MCF 10A (cell line): ENCODE data around the gene L3MBTL4. TPM values are rescaled to one million over a fixed set of nuclear protein-coding genes. Genes with fewer than 3 reads are reported as not detected.

Source experiments
- BruUV-seq: library from RNA; stranded (reverse); fragments of 400-500 nt; replicated peaks from 2 replicates; lab custom pipeline; 2021; lab: Mats Ljungman, UMichigan
- CTCF ChIA-PET: fragments of 300-600 bp; sonication (Branson Sonifier 250); formaldehyde crosslinking; extraction: SDS; loops from one replicate; lab custom pipeline; 2021; ENCODE audit warnings: antibody characterized with exemption, inconsistent platforms; lab: Yijun Ruan, JAX
- POLR2A ChIA-PET: fragments of 300-600, 350-650 bp; sonication (Branson Sonifier 250); formaldehyde crosslinking; extraction: SDS; loops from one replicate; lab custom pipeline; 2020; ENCODE audit warnings: antibody characterized with exemption, inconsistent platforms; lab: Yijun Ruan, JAX
- DNase-seq: peaks from one replicate; pipeline ENCODE4 v3.0.0-alpha.2; 2018; ENCODE audit not compliant: unreplicated experiment
- H3K27ac Mint-ChIP-seq: one replicate; pipeline ENCODE4 v1.8.0; 2022; ENCODE audit warnings: mild to moderate bottlenecking, low read depth, mixed read lengths; ENCODE audit not compliant: unreplicated experiment
- H3K27me3 Mint-ChIP-seq: one replicate; pipeline ENCODE4 v1.8.0; 2022; ENCODE audit warnings: mixed read lengths; ENCODE audit not compliant: insufficient read depth, unreplicated experiment
- H3K36me3 Mint-ChIP-seq: one replicate; pipeline ENCODE4 v1.8.0; 2022; ENCODE audit warnings: mild to moderate bottlenecking, moderate library complexity, mixed read lengths; ENCODE audit not compliant: insufficient read depth, unreplicated experiment
- H3K4me1 Mint-ChIP-seq: one replicate; pipeline ENCODE4 v1.8.0; 2022; ENCODE audit warnings: mixed read lengths; ENCODE audit not compliant: insufficient read depth, unreplicated experiment
- H3K4me3 Mint-ChIP-seq: one replicate; pipeline ENCODE4 v1.8.0; 2022; ENCODE audit warnings: mild to moderate bottlenecking, moderate library complexity, mixed read lengths; ENCODE audit not compliant: unreplicated experiment
- H3K9me3 Mint-ChIP-seq: one replicate; pipeline ENCODE4 v1.8.0; 2022; ENCODE audit warnings: mixed read lengths; ENCODE audit not compliant: unreplicated experiment
- CTCF ChIP-seq: fragments of 200-600 bp; IDR thresholded peaks from one replicate; pipeline ENCODE4 v1.8.0; 2022; ENCODE audit warnings: antibody characterized with exemption, mild to moderate bottlenecking; ENCODE audit not compliant: unreplicated experiment
- intact Hi-C: fragments of 100-400 bp; cut with micrococcal nuclease; formaldehyde crosslinking; loops from 2 replicates; pipeline ENCODE4 v1.14.1; 2022
- total RNA-seq: library from RNA; stranded (reverse); gene quantifications from 2 replicates; pipeline ENCODE4 v1.2.3, GENCODE V29; 2022

L3MBTL4 gene
- total RNA-seq, 1 experiment from 2014 or later: not detected

GRCh38 chr18:6207116-6207515 lies 207.6 kb downstream of the L3MBTL4 start:
- Mint-ChIP-seq H3K4me1 (peaks cover 4% of the 10 kb centered on the region), H3K27me3 (no peaks in the 10 kb centered on the region), H3K9me3 (no peaks in the 10 kb centered on the region), H3K4me3 (no peak overlapping the region), H3K27ac (no peak overlapping the region), H3K36me3 (no peaks in the 10 kb centered on the region)
- TF ChIP-seq CTCF: no peak
- no peak for DNase-seq
- intact Hi-C loops: no loop called here
- POLR2A ChIA-PET: interaction anchor here (0.6 kb wide), 1 partner anchor 199 kb away, joined by 4 read pairs; no protein-coding TSS in a partner anchor
- CTCF ChIA-PET: interaction anchor here (0.6 to 2.1 kb wide), 2 partner anchors 11 to 596 kb away, joined by 4 to 7 read pairs; no protein-coding TSS in a partner anchor
- BruUV-seq: no TSS peak

GRCh38 chr18:6205706-6206105 lies 209.0 kb downstream of the L3MBTL4 start:
- no peak for TF ChIP-seq CTCF
- Mint-ChIP-seq H3K9me3 (no peaks in the 10 kb centered on the region), H3K36me3 (no peaks in the 10 kb centered on the region), H3K4me3 (no peak overlapping the region), H3K4me1 (peaks cover 4% of the 10 kb centered on the region), H3K27ac (no peak overlapping the region), H3K27me3 (no peaks in the 10 kb centered on the region)
- ChIA-PET CTCF (interaction anchor here (2.1 kb wide), 1 partner anchor 13 kb away, joined by 7 read pairs; no protein-coding TSS in a partner anchor), POLR2A (no interaction called here)
- intact Hi-C loops: no loop called here
- no TSS peak for BruUV-seq
- DNase-seq: no peak

GRCh38 chr18:6204476-6204875 lies 210.2 kb downstream of the L3MBTL4 start:
- CTCF ChIA-PET: no interaction called here
- H3K4me3 Mint-ChIP-seq: no peak overlapping the region
- no peaks in the 10 kb centered on the region for H3K27me3 Mint-ChIP-seq
- no peaks in the 10 kb centered on the region for H3K9me3 Mint-ChIP-seq
- POLR2A ChIA-PET: no interaction called here
- intact Hi-C loops: no loop called here
- no peaks in the 10 kb centered on the region for H3K36me3 Mint-ChIP-seq
- H3K27ac Mint-ChIP-seq: no peak overlapping the region
- no peaks in the 10 kb centered on the region for H3K4me1 Mint-ChIP-seq
- no TSS peak for BruUV-seq
- no peak for TF ChIP-seq CTCF
- no peak for DNase-seq

GRCh38 chr18:6203791-6204190 lies 210.9 kb downstream of the L3MBTL4 start:
- ChIA-PET POLR2A (no interaction called here), CTCF (interaction anchor here (0.6 kb wide), 1 partner anchor 1146 kb away, joined by 4 read pairs; no protein-coding TSS in a partner anchor)
- Mint-ChIP-seq H3K9me3 (no peaks in the 10 kb centered on the region), H3K36me3 (no peaks in the 10 kb centered on the region), H3K4me1 (no peaks in the 10 kb centered on the region), H3K4me3 (no peak overlapping the region), H3K27ac (no peak overlapping the region), H3K27me3 (no peaks in the 10 kb centered on the region)
- TF ChIP-seq CTCF: no peak
- intact Hi-C loops: no loop called here
- no peak for DNase-seq
- no TSS peak for BruUV-seq
